Esophagus muscularis mucosa (tissue), 4 donors: ENCODE data around the gene ATP2B1.

ENCODE experiments used
- EP300 ChIP-seq: sonication (generic); formaldehyde crosslinking; IDR thresholded peaks from one replicate; pipeline ENCODE4 v1.6.1; 2017; ENCODE audit warnings: antibody characterized with exemption
- POLR2A ChIP-seq: fragments of 450-650 bp; IDR thresholded peaks from one replicate; pipeline ENCODE4 v1.6.1; 2017; ENCODE audit warnings: antibody characterized with exemption, moderate library complexity, mild to moderate bottlenecking, low read depth
- POLR2AphosphoS5 ChIP-seq, 2 donors: sonication (generic); formaldehyde crosslinking; IDR thresholded peaks; one replicate each; pipeline ENCODE4 v1.6.1; 2017; ENCODE audit warnings: antibody characterized with exemption in 2 of 2
- TF ChIP-seq, protein P1 (sequence below), 3 experiments: fragments of 200-600 bp in 2 of 3; fragments of 450-650 bp in 1 of 3; sonication (generic) in 2 of 3; IDR thresholded peaks; one replicate each; pipeline ENCODE4 v1.5.1; 2017 to 2019; ENCODE audit warnings: antibody characterized with exemption in 3 of 3, mild to moderate bottlenecking in 2 of 3, moderate library complexity in 1 of 3

DNA sequence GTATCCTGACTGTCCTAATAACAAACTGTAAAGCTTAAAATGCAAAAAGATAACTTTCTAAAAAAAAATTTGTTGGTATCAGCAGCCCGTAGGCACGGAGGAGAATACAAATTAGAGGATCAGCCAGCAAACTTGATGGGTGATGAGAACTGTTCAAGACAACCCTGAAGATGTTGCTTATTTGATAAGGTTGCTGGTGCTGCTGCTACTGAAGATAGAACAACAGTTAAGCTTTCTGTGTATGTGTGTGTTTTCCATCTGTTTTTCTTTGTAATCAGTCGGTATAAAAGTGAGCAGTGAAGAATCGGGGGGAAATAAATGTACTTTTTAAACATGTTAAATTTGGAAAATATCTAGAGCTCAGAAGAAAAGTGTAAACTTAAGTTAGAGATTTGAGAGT, 115.4 kb downstream of the ATP2B1 start:
- TF ChIP-seq POLR2AphosphoS5 (IDR thresholded peaks at IDR 0.05) (no peak), EP300 (no peak), POLR2A (no peak)
- TF ChIP-seq, protein P1, sequence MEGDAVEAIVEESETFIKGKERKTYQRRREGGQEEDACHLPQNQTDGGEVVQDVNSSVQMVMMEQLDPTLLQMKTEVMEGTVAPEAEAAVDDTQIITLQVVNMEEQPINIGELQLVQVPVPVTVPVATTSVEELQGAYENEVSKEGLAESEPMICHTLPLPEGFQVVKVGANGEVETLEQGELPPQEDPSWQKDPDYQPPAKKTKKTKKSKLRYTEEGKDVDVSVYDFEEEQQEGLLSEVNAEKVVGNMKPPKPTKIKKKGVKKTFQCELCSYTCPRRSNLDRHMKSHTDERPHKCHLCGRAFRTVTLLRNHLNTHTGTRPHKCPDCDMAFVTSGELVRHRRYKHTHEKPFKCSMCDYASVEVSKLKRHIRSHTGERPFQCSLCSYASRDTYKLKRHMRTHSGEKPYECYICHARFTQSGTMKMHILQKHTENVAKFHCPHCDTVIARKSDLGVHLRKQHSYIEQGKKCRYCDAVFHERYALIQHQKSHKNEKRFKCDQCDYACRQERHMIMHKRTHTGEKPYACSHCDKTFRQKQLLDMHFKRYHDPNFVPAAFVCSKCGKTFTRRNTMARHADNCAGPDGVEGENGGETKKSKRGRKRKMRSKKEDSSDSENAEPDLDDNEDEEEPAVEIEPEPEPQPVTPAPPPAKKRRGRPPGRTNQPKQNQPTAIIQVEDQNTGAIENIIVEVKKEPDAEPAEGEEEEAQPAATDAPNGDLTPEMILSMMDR (IDR thresholded peaks at IDR 0.05): no peak
